Activated CD4-positive, alpha-beta T cell treated with anti-CD3 and anti-CD28 coated beads for 4 hours (primary cell): ENCODE data around the gene COL5A2.

Experiments
- DNase-seq, 2 donors: peaks; one replicate each; pipeline ENCODE4 v3.0.0-alpha.2; 2020

The COL5A2 gene

GRCh38 chr2:189179570-189179950, at the start of gene COL5A2:
TSS of gene COL5A2 (minus strand) at chr2:189179761. CDS start at chr2:189179604, 157 bp downstream.
- no peak for DNase-seq

GRCh38 chr2:189226017-189226416, 46.5 kb upstream of the COL5A2 start:
- no peak for DNase-seq

- DNase-seq: no peak
Measured at GRCh38 chr2:189225032-189225431, 45.5 kb upstream of the COL5A2 start.

GRCh38 chr2:189222468-189223105, 43.0 kb upstream of the COL5A2 start:
- DNase-seq: no peak

- DNase-seq: no peak
Measured at GRCh38 chr2:189221811-189222467, 42.4 kb upstream of the COL5A2 start.

GRCh38 chr2:189218236-189218635, 38.7 kb upstream of the COL5A2 start:
- DNase-seq: no peak

- no peak for DNase-seq
Measured at GRCh38 chr2:189217541-189217940, 38.0 kb upstream of the COL5A2 start.

- DNase-seq: no peak
Measured at GRCh38 chr2:189217051-189217450, 37.5 kb upstream of the COL5A2 start.

- no peak for DNase-seq
Measured at GRCh38 chr2:189214484-189214883, 34.9 kb upstream of the COL5A2 start.

GRCh38 chr2:189213250-189213649, 33.7 kb upstream of the COL5A2 start:
- no peak for DNase-seq

- DNase-seq: no peak
Measured at GRCh38 chr2:189210250-189211087, 30.9 kb upstream of the COL5A2 start.

GRCh38 chr2:189208254-189208653, 28.7 kb upstream of the COL5A2 start:
- no peak for DNase-seq

- DNase-seq: no peak
Measured at GRCh38 chr2:189204322-189204941, 24.9 kb upstream of the COL5A2 start.

- DNase-seq: no peak
Measured at GRCh38 chr2:189203177-189203799, 23.7 kb upstream of the COL5A2 start.

- no peak for DNase-seq
Measured at GRCh38 chr2:189199797-189200196, 20.2 kb upstream of the COL5A2 start.

- DNase-seq: no peak
Measured at GRCh38 chr2:189192766-189193165, 13.2 kb upstream of the COL5A2 start.

GRCh38 chr2:189191766-189192165, 12.2 kb upstream of the COL5A2 start:
- DNase-seq: no peak

GRCh38 chr2:189190685-189191084, 11.1 kb upstream of the COL5A2 start:
- DNase-seq: no peak

GRCh38 chr2:189188115-189188805, 8.7 kb upstream of the COL5A2 start:
- no peak for DNase-seq

- DNase-seq: no peak
Measured at GRCh38 chr2:189183170-189183569, 3.6 kb upstream of the COL5A2 start.

- DNase-seq: no peak
Measured at GRCh38 chr2:189181706-189182105, 2.1 kb upstream of the COL5A2 start.
